ENCODE results near the gene ACOX3. TPM values are rescaled to one million over a fixed set of nuclear protein-coding genes. Genes with fewer than 3 reads are reported as not detected.

The ACOX3 gene
- polyA plus RNA-seq, 3 donors = 3.8 to 16.8 (median 13.3) TPM

- Histone ChIP-seq H3K27ac (ENCODE audit: low read depth in 1 of 2, low read length in 2 of 2) (no peak overlapping the region), H3K79me2 (ENCODE audit: insufficient read depth, low read length) (no peaks in the 10 kb centered on the region), H3K4me2 (replicated peaks; ENCODE audit: extremely low read depth, low read length, poor library complexity, severe bottlenecking) (no peak overlapping the region), H3K36me3 (replicated peaks in 1 of 2; ENCODE audit: control insufficient read depth in 1 of 2, insufficient read depth in 2 of 2, low read length in 2 of 2) (no peaks in the 10 kb centered on the region), H2AFZ (ENCODE audit: insufficient read depth, low read depth, low read length, poor library complexity, severe bottlenecking) (no peak overlapping the region), H3K27me3 (ENCODE audit: control insufficient read depth in 2 of 2, insufficient read depth in 2 of 2, low read length in 2 of 2) (no peaks in the 10 kb centered on the region), H3K9ac (ENCODE audit: insufficient read depth, low read length, poor library complexity, severe bottlenecking) (no peak overlapping the region), H3K4me1 (ENCODE audit: control insufficient read depth in 1 of 2, insufficient read depth in 2 of 2, low read length in 2 of 2) (no peaks in the 10 kb centered on the region), H4K20me1 (ENCODE audit: insufficient read depth, low read length) (no peaks in the 10 kb centered on the region), H3K9me3 (replicated peaks in 1 of 2; ENCODE audit: control insufficient read depth in 1 of 2, insufficient read depth in 1 of 2, low read length in 2 of 2) (peaks cover 10 to 20% of the 10 kb centered on the region in 2 donors), H3K4me3 (replicated peaks in 1 of 3; ENCODE audit: low read depth in 2 of 3, low read length in 3 of 3) (no peak overlapping the region)
- Mint-ChIP-seq H3K9me3 (peaks cover 16 to 22% (median 18%) of the 10 kb centered on the region in 7 donors), H3K36me3 (no peaks in the 10 kb centered on the region), H3K27ac (no peak overlapping the region), H3K4me3 (no peak overlapping the region), H3K27me3 (ENCODE audit: low read depth in 3 of 3) (peaks cover 0 to 1% (median 0%) of the 10 kb centered on the region in 3 donors), H3K4me1 (peaks cover 5% of the 10 kb centered on the region)
- intact Hi-C loops (cut with micrococcal nuclease) = no loop called here
- WGBS (ENCODE audit: insufficient coverage) = 100% methylated on average over 1 of the region's 6 CpGs
- DNase-seq = no peak
- TF ChIP-seq CTCF (IDR thresholded peaks at IDR 0.05) = no peak
These were observed 85.2 kb downstream of the ACOX3 start for GRCh38 chr4:8355306-8355705.

- H3K79me2 ChIP-seq (ENCODE audit: insufficient read depth, low read length) = no peaks in the 10 kb centered on the region
- H3K36me3 ChIP-seq (replicated peaks in 1 of 2; ENCODE audit: control insufficient read depth in 1 of 2, insufficient read depth in 2 of 2, low read length in 2 of 2) = no peaks in the 10 kb centered on the region
- H3K4me3 ChIP-seq (replicated peaks in 1 of 3; ENCODE audit: low read depth in 2 of 3, low read length in 3 of 3) = no peak overlapping the region
- no peak overlapping the region for H3K4me2 ChIP-seq (replicated peaks; ENCODE audit: extremely low read depth, low read length, poor library complexity, severe bottlenecking)
- Mint-ChIP-seq H3K9me3 (peaks cover 16 to 22% (median 18%) of the 10 kb centered on the region in 7 donors), H3K36me3 (no peaks in the 10 kb centered on the region), H3K4me3 (no peak overlapping the region), H3K4me1 (peaks cover 5% of the 10 kb centered on the region), H3K27me3 (ENCODE audit: low read depth in 3 of 3) (peaks cover 0 to 5% (median 2%) of the 10 kb centered on the region in 3 donors), H3K27ac (peak overlapping the region in 1 of 7 donors; percentile 40)
- no peaks in the 10 kb centered on the region for H3K4me1 ChIP-seq (ENCODE audit: control insufficient read depth in 1 of 2, insufficient read depth in 2 of 2, low read length in 2 of 2)
- DNase-seq = no peak
- H3K9ac ChIP-seq (ENCODE audit: insufficient read depth, low read length, poor library complexity, severe bottlenecking) = no peak overlapping the region
- no peak overlapping the region for H2AFZ ChIP-seq (ENCODE audit: insufficient read depth, low read depth, low read length, poor library complexity, severe bottlenecking)
- 85% methylated on average over 5 of the region's 12 CpGs for WGBS (ENCODE audit: insufficient coverage)
- H3K27ac ChIP-seq (ENCODE audit: low read depth in 1 of 2, low read length in 2 of 2) = no peak overlapping the region
- H4K20me1 ChIP-seq (ENCODE audit: insufficient read depth, low read length) = no peaks in the 10 kb centered on the region
- H3K27me3 ChIP-seq (ENCODE audit: control insufficient read depth in 2 of 2, insufficient read depth in 2 of 2, low read length in 2 of 2) = no peaks in the 10 kb centered on the region
- no peak for TF ChIP-seq CTCF (IDR thresholded peaks at IDR 0.05)
- intact Hi-C loops (cut with micrococcal nuclease) = no loop called here
- peaks cover 10 to 20% of the 10 kb centered on the region in 2 donors for H3K9me3 ChIP-seq (replicated peaks in 1 of 2; ENCODE audit: control insufficient read depth in 1 of 2, insufficient read depth in 1 of 2, low read length in 2 of 2)
These were observed 86.5 kb downstream of the ACOX3 start for GRCh38 chr4:8353912-8354453.
